ENCODE data around the gene PROSER3.
A peak's percentile ranks its signal among the peaks of the same experiment; 100 is the strongest.

DNA sequence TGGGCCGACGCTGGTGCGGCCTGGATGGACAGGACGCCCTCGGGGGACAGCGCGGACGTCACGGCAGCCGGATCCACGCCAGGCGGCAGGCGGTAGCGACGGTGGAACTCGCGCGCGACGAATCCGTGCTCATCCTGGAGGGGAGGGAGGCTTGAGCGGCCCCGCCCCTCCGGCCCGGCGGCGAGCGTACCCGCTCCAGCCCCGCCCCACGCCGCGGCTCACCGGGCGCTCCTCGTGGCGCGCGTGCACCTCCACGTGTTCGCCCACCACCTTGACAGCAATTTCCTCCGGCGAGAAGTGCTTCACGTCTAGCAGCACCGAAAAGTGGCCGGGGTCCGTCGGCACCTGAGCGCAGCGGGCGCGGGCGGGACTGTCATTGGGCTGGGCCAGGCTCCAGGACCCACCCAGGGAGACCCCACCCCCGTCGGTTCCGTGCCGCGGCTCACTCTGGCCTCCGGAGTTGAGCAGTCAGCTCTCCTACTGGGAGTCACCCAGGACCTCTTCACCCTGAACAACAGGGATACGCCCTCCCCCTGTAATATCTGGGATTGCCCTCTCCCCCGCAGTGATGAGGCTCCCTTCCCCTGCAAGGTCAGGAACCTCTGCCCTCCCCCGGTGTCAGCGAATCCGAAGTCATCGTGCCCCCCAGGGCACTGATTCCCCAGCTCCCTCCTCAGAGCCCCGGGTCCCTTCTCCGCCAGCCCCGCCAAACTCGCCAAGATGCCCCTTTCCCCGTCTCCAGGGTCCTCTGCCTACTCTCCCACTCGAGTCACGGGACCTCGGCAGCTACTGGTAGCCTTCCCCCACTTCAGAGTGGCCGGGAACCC, 2.2 kb upstream of the PROSER3 start:
- TF ChIP-seq POLR2A (IDR thresholded peaks at IDR 0.05), result peak in 1 of 2 donors; percentile 5
- TF ChIP-seq, protein P1, sequence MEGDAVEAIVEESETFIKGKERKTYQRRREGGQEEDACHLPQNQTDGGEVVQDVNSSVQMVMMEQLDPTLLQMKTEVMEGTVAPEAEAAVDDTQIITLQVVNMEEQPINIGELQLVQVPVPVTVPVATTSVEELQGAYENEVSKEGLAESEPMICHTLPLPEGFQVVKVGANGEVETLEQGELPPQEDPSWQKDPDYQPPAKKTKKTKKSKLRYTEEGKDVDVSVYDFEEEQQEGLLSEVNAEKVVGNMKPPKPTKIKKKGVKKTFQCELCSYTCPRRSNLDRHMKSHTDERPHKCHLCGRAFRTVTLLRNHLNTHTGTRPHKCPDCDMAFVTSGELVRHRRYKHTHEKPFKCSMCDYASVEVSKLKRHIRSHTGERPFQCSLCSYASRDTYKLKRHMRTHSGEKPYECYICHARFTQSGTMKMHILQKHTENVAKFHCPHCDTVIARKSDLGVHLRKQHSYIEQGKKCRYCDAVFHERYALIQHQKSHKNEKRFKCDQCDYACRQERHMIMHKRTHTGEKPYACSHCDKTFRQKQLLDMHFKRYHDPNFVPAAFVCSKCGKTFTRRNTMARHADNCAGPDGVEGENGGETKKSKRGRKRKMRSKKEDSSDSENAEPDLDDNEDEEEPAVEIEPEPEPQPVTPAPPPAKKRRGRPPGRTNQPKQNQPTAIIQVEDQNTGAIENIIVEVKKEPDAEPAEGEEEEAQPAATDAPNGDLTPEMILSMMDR (IDR thresholded peaks at IDR 0.05), result no peak
- TF ChIP-seq EP300 (IDR thresholded peaks at IDR 0.05), result peak; percentile 51
- peak in 1 of 3 donors; percentile 18 for TF ChIP-seq POLR2AphosphoS5 (IDR thresholded peaks at IDR 0.05)

All from suprapubic skin (tissue), 4 donors.